MV-4-11 (cell line): Measurements from ENCODE around the gene PUS7.
"Not testable (repeated sequence)": the region's sequence is repeated elsewhere in the genome, so short reads cannot be mapped to it uniquely, and the experiment has no call there.

ENCODE experiments used
- DNase-seq: peaks from one replicate; lab custom pipeline; 2025; lab: John Stamatoyannopoulos, UW

Gene PUS7

DNA sequence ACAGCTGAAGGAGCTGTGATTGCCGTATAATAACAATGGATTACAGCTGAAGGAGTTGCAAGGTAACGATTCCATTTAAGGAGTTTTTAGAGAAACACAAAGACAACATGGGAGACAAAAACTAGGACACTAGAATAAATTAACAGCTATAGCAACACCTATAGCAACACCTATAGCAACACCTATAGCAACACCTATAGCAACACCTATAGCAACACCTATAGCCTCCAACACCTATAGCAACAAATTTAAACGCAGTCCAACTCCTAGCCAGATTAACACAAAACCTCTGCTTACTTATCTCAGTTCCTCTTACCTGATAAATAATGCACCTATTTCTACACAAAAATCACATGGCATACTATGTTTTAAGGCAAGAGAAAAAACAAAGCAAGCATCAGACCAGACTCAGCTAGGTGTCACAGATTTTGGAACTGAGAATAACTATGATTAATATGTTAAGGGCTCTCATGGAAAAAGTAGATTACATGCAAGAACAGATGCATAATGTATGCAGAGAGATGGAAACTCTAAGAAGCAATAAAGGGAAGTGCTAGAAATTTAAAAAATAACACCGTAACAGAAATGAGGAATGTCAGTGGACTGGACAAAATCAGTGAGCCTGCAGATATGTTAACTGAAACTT lies 77.6 kb downstream of the PUS7 start:
- no peak for DNase-seq

DNA sequence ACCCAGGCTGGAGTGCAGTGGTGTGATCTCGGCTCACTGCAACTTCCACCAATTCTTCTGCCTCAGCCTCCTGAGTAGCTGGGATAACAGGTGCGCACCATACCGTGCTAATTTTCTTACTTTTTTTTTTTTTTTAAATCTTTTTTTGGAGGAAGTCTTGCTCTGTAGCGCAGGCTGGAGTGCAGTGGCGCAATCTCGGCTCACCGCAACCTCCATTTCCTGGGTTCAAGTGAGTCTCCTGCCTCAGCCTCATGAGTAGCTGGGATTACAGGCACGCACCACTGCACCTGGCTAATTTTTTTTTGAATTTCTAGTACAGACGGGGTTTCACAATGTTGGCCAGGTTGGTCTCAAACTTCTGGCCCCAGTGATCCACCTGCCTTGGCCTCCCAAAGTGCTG lies 79.9 kb downstream of the PUS7 start:
- DNase-seq: not testable (repeated sequence)

DNA sequence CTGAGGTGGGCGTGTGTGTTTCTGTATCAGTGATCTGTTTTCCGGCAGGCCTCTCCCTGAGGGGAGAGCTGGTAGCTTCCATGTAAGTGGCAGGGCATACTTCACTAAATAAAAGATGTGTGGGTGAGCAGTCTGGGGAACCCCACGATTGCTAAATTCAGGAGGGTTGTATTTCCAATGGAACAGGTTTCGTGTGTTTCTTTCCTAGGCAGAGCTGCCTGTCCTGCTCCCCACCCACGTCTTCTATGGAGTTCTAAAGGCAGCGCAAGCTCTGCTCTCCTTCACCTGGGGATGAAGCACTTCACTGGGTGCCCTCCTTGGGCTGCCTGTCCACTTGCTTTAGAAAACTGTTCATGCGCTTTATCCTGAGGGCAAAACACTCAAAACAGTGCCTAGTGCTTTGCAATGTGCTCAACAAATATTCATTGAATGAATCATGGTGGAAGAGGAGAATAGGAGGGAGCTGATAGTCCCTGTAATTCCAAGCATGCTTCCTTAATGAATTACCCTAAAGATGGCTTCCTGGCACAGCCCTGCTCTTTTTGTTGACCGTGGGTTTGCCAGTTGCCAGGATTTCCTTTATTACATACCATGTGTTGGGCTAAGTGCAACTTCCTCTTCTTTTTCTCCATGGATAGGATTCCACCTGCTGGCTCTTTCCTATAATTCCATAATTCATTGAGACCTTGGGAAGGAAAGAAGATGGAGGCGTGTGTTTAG lies 82.7 kb downstream of the PUS7 start:
- peak; percentile 8 for DNase-seq

DNA sequence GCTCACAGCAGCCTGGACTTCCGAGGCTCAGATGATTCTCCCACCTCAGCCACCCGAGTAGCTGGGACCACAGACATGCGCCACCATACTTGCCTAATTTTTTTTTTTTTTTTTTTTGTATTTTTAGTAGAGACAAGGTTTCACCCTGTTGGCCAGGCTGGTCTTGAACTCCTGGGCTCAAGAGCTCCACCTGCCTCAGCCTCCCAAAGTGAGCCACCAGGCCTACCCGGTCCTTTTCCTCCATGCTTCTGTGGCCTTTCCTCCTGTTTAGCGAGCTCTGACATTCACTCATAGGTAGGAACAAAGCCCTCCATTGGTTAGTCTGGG lies 83.3 kb downstream of the PUS7 start:
- DNase-seq: no peak

GRCh38 chr7:105438254-105438653 lies 83.8 kb downstream of the PUS7 start:
- no peak for DNase-seq

- DNase-seq: not testable (repeated sequence)
Measured at GRCh38 chr7:105437356-105437755, 84.7 kb downstream of the PUS7 start.

GRCh38 chr7:105429746-105430612 lies 92.1 kb downstream of the PUS7 start:
- peak; percentile 58 for DNase-seq

DNA sequence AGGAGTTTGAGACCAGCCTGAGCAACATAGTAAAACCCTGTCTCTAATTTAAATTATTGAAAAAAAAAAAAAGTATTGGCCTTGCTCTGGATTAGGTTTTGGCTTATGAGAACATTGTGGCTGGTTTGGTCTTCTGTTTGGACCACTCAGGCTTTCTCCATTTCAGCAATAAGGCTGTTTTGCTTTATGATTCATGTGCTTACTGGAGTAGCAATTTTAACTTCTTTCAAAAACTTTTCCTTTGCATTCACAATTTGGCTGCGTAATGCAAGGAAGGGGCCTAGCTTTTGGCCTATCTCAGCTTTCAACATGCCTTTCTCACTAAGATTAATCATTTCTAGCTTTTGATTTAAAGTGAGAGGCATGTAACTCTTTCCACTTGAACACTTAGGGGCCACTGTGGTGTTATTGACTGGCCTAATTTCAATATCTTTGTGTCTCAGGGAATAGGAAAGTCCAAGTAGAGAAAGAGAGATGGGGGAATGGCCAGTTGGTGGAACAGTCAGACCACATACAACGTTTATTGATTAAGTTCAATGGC lies 95.4 kb downstream of the PUS7 start:
- no peak for DNase-seq

GRCh38 chr7:105423987-105424386 lies 98.1 kb downstream of the PUS7 start:
- no peak for DNase-seq

GRCh38 chr7:105413887-105414437 lies 108.1 kb downstream of the PUS7 start:
- no peak for DNase-seq

- not testable (repeated sequence) for DNase-seq
Measured at GRCh38 chr7:105410774-105411173, 111.3 kb downstream of the PUS7 start.

DNA sequence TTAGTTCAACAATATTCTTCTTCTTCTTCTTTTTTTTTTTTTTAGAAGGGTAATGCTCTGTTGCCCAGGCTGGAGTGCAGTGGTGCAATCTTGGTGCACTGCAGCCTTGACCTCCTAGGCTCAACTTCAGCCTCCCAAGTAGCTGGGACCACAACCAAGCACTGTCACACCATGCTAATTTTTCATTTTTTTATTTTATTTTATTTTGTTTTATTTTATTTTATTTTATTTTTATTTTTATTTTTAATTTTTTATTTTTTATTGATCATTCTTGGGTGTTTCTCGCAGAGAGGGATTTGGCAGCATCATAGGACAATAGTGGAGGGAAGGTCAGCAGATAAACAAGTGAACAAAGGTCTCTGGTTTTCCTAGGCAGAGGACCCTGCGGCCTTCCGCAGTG lies 112.3 kb downstream of the PUS7 start:
- DNase-seq: not testable (repeated sequence)

DNA sequence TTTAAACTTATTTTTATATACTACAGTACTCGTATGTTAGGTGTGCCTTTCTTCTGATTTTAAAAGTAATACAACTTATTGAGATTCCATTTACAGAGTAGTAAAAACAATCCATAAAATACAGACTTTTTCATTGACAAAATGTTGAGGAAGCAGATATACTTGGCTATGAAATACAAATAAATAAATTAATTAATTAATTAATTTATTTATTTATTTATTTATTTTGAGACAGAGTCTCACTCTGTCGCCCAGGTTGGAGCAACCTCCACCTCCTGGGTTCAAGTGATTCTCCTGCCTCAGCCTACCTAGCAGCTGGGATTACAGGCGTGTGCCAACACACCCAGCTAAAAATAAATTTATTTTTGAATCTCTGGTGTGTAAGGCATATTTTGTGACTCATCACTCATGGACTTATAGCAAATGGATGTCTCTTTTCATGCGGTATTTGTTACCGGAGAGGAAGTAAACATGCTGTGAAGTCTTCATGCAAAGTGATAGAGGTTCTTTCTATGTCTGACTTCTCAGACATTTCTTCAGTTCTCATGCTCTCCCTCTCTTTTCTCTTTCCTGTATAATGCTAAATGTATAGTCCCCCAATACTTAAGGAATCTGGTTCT lies 113.2 kb downstream of the PUS7 start:
- DNase-seq: peak; percentile 36
